Astrocyte (in vitro differentiated cells and primary cell): Measurements from ENCODE around the gene MYOF. TPM values are rescaled to one million over a fixed set of nuclear protein-coding genes. Genes with fewer than 3 reads are reported as not detected.
A peak's percentile ranks its signal among the peaks of the same experiment; 100 is the strongest.

Experiments
- DNase-seq: peaks from one replicate; pipeline ENCODE4 v3.0.0-alpha.2; 2010; ENCODE audit warnings: low read depth
- FAIRE-seq: peaks from 2 replicates; lab custom pipeline; 2011; peaks lifted over from hg19 to GRCh38; lab: Jason Lieb, UNC
- H2AFZ ChIP-seq: 2 replicates; pipeline ENCODE4 v1.6.0; 2012; ENCODE audit warnings: low read depth, low read length, inconsistent platforms
- H3K27ac ChIP-seq: 2 replicates; pipeline ENCODE4 v1.5.1; 2011; ENCODE audit warnings: low read depth, low read length, inconsistent platforms
- H3K27me3 ChIP-seq: 2 replicates; pipeline ENCODE4 v1.6.0; 2011; ENCODE audit warnings: low read length, inconsistent platforms; ENCODE audit not compliant: insufficient read depth
- H3K36me3 ChIP-seq: 2 replicates; pipeline ENCODE4 v1.5.1; 2011; ENCODE audit warnings: low read length, inconsistent platforms; ENCODE audit not compliant: insufficient read depth
- H3K4me1 ChIP-seq: 2 replicates; pipeline ENCODE4 v1.5.1; 2011; ENCODE audit warnings: low read length, inconsistent platforms; ENCODE audit not compliant: insufficient read depth
- H3K4me2 ChIP-seq: 2 replicates; pipeline ENCODE4 v1.6.0; 2012; ENCODE audit warnings: low read length, inconsistent platforms
- H3K4me3 ChIP-seq: 2 replicates; pipeline ENCODE4 v1.5.1; 2011; ENCODE audit warnings: low read depth, mild to moderate bottlenecking, low read length, inconsistent platforms; ENCODE audit not compliant: insufficient read depth
- H3K79me2 ChIP-seq: 2 replicates; pipeline ENCODE4 v1.6.0; 2012; ENCODE audit warnings: mild to moderate bottlenecking, low read length, inconsistent platforms; ENCODE audit not compliant: insufficient read depth
- H3K9ac ChIP-seq: 2 replicates; pipeline ENCODE4 v1.6.0; 2012; ENCODE audit warnings: mild to moderate bottlenecking, low read length, inconsistent platforms
- H3K9me3 ChIP-seq: 2 replicates; pipeline ENCODE4 v1.5.1; 2012; ENCODE audit warnings: low read depth, mild to moderate bottlenecking, low read length, inconsistent platforms; ENCODE audit not compliant: insufficient read depth
- H4K20me1 ChIP-seq: 2 replicates; pipeline ENCODE4 v1.6.0; 2012; ENCODE audit warnings: low read length, inconsistent platforms; ENCODE audit not compliant: insufficient read depth
- H3K27ac Mint-ChIP-seq: one replicate; pipeline ENCODE4 v1.8.0; 2021; ENCODE audit warnings: mild to moderate bottlenecking, mixed read lengths; ENCODE audit not compliant: unreplicated experiment
- H3K27me3 Mint-ChIP-seq: one replicate; pipeline ENCODE4 v1.8.0; 2021; ENCODE audit warnings: low read depth, mixed read lengths; ENCODE audit not compliant: unreplicated experiment
- H3K36me3 Mint-ChIP-seq: one replicate; pipeline ENCODE4 v1.8.0; 2021; ENCODE audit warnings: low read depth, mixed read lengths; ENCODE audit not compliant: unreplicated experiment
- H3K4me1 Mint-ChIP-seq: one replicate; pipeline ENCODE4 v1.8.0; 2021; ENCODE audit warnings: low read depth, mixed read lengths; ENCODE audit not compliant: unreplicated experiment
- H3K4me3 Mint-ChIP-seq: one replicate; pipeline ENCODE4 v1.8.0; 2021; ENCODE audit warnings: mild to moderate bottlenecking, moderate library complexity, mixed read lengths; ENCODE audit not compliant: unreplicated experiment
- H3K9me3 Mint-ChIP-seq: one replicate; pipeline ENCODE4 v1.8.0; 2021; ENCODE audit warnings: mild to moderate bottlenecking, mixed read lengths; ENCODE audit not compliant: unreplicated experiment
- EZH2 ChIP-seq: IDR thresholded peaks from 2 replicates; pipeline ENCODE4 v1.6.1; 2012; ENCODE audit warnings: mild to moderate bottlenecking, low read length, inconsistent platforms; ENCODE audit not compliant: insufficient read depth
- total RNA-seq: library from RNA; stranded (reverse); gene quantifications from 2 replicates; pipeline ENCODE4 v1.2.1, GENCODE V29; 2021
- TF ChIP-seq, protein P1 (sequence below): IDR thresholded peaks from 2 replicates; pipeline ENCODE4 v1.5.1; 2011; ENCODE audit warnings: low read depth, mild to moderate bottlenecking, inconsistent platforms, low read length, moderate library complexity; ENCODE audit not compliant: insufficient read depth

The MYOF gene
- total RNA-seq, 1 donor from 2014 or later, result 306 TPM

DNA sequence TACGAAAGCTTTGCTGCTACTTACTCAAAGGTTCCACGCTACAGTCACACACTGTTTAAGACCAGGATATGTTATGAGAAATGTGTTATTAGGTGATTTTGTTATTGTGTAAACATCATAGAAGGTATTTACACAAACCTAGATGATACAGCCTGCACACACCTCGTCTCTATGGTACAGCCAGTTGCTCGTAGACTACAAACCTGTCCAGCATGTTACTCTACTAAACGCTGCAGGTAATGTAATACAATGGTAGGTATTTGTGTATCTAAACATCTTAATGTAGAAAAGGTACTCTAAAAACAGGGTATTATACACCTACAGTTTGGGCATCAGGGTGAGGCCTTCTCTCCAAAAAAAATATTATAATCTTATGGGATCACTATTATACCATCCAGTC, 181.2 kb downstream of the MYOF start:
- Mint-ChIP-seq H3K9me3 (no peaks in the 10 kb centered on the region), H3K36me3 (peaks cover 11% of the 10 kb centered on the region), H3K27ac (no peak overlapping the region), H3K4me1 (peaks cover 2% of the 10 kb centered on the region), H3K27me3 (no peaks in the 10 kb centered on the region), H3K4me3 (no peak overlapping the region)
- Histone ChIP-seq H3K36me3 (peaks cover 11% of the 10 kb centered on the region), H3K27me3 (no peaks in the 10 kb centered on the region), H3K79me2 (no peaks in the 10 kb centered on the region), H3K9me3 (no peaks in the 10 kb centered on the region), H3K27ac (no peak overlapping the region), H3K9ac (no peak overlapping the region), H3K4me2 (no peak overlapping the region), H2AFZ (no peak overlapping the region), H3K4me3 (no peak overlapping the region), H4K20me1 (no peaks in the 10 kb centered on the region), H3K4me1 (peaks cover 7% of the 10 kb centered on the region)
- TF ChIP-seq, protein P1, sequence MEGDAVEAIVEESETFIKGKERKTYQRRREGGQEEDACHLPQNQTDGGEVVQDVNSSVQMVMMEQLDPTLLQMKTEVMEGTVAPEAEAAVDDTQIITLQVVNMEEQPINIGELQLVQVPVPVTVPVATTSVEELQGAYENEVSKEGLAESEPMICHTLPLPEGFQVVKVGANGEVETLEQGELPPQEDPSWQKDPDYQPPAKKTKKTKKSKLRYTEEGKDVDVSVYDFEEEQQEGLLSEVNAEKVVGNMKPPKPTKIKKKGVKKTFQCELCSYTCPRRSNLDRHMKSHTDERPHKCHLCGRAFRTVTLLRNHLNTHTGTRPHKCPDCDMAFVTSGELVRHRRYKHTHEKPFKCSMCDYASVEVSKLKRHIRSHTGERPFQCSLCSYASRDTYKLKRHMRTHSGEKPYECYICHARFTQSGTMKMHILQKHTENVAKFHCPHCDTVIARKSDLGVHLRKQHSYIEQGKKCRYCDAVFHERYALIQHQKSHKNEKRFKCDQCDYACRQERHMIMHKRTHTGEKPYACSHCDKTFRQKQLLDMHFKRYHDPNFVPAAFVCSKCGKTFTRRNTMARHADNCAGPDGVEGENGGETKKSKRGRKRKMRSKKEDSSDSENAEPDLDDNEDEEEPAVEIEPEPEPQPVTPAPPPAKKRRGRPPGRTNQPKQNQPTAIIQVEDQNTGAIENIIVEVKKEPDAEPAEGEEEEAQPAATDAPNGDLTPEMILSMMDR, result no peak
- TF ChIP-seq EZH2, result no peak
- no peak for DNase-seq
- FAIRE-seq, result no peak

DNA sequence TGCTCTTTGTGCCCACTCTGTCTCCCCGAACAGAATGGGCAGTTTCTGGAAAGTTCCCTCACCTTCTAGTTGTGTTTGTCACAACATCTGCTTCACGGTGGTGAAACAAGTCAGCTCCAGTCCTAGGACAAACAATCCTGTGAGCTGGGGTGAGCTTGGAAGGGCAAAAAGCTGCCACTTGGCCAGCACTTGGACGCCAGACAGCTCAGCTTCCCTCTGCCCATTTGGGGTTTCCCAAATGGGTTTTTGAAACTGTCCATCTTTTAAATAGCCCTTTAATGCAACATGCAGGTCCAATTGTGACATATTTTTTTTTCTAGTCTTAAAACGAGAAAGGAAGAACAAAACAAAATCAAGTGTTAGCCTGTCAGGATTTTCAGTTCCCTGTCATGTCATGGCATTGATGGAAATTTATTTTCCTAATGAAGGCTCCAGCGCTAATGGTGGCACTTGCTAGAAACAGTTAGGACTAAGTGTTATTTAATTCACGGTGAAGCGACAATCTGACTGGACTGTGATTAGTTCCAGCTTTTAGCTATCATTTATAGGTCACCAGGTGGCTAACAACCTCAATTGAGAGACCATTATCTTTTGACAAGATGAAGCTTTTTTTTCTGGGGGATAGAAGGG, 181.7 kb downstream of the MYOF start:
- peaks cover 11% of the 10 kb centered on the region for H3K36me3 Mint-ChIP-seq
- TF ChIP-seq EZH2, result no peak
- TF ChIP-seq, protein P1, result no peak
- peak overlapping the region; percentile 2 for H2AFZ ChIP-seq

DNA sequence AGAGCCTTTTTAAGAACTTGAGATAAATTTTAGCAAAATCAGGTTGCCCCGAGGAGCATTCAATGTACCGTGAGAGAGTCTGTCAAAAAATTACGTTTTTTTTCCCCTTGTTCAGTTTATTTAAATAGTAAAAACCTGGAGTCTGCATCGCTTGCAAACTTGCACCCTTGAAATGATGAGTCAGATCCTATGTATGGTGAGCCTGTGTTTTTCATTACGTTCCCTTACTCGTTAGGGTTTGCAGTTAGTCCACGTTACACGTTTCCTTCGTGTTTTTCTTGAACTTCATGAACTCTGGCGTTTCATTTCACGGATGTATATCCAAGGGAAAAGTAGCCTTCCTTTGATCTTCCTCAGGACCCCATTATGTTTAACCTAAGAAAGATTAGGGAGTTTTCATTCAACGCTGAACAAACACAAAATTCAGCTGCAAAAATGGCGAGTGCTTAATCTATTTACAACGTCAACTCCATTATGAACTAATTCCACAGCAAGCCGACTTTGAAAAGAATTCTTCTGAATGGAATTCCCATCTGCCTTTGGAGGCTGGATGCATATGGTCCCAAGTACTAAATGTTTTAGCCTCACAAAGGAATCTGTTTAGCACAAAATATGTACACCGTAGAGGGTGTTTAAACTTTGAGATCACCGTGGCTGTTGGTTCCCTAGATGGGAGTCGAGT, 182.4 kb downstream of the MYOF start:
- no peaks in the 10 kb centered on the region for H3K79me2 ChIP-seq
- FAIRE-seq (peak; percentile 82), DNase-seq (peak; percentile 50)
- TF ChIP-seq, protein P1, result no peak
- TF ChIP-seq EZH2, result no peak
- Mint-ChIP-seq H3K4me1 (peaks cover 2% of the 10 kb centered on the region), H3K9me3 (no peaks in the 10 kb centered on the region), H3K36me3 (peaks cover 11% of the 10 kb centered on the region), H3K4me3 (no peak overlapping the region), H3K27ac (no peak overlapping the region), H3K27me3 (no peaks in the 10 kb centered on the region)
- H3K9me3 ChIP-seq, result no peaks in the 10 kb centered on the region
- H3K36me3 ChIP-seq, result peaks cover 6% of the 10 kb centered on the region
- peak overlapping the region; percentile 35 for H3K9ac ChIP-seq
- H3K4me2 ChIP-seq, result peak overlapping the region; percentile 71
- peak overlapping the region; percentile 32 for H3K27ac ChIP-seq
- no peaks in the 10 kb centered on the region for H3K27me3 ChIP-seq
- H2AFZ ChIP-seq, result peak overlapping the region; percentile 2
- H3K4me3 ChIP-seq, result peak overlapping the region; percentile 26
- H4K20me1 ChIP-seq, result no peaks in the 10 kb centered on the region
- H3K4me1 ChIP-seq, result peaks cover 7% of the 10 kb centered on the region

More for the DNA sequence above, 181.7 kb downstream of the MYOF start:
- no peaks in the 10 kb centered on the region for H4K20me1 ChIP-seq
- H3K9ac ChIP-seq, result peak overlapping the region; percentile 35
- no peaks in the 10 kb centered on the region for H3K27me3 ChIP-seq
- Mint-ChIP-seq H3K4me1 (peaks cover 2% of the 10 kb centered on the region), H3K27ac (no peak overlapping the region), H3K4me3 (no peak overlapping the region), H3K9me3 (no peaks in the 10 kb centered on the region), H3K27me3 (no peaks in the 10 kb centered on the region)
- peaks cover 9% of the 10 kb centered on the region for H3K36me3 ChIP-seq
- peaks cover 7% of the 10 kb centered on the region for H3K4me1 ChIP-seq
- DNase-seq (no peak), FAIRE-seq (no peak)
- H3K79me2 ChIP-seq, result no peaks in the 10 kb centered on the region
- no peaks in the 10 kb centered on the region for H3K9me3 ChIP-seq
- H3K27ac ChIP-seq, result peak overlapping the region; percentile 32
- peak overlapping the region; percentile 71 for H3K4me2 ChIP-seq
- no peak overlapping the region for H3K4me3 ChIP-seq
